HL-60 (cell line): ENCODE data around the gene TMEM128.

Source experiments
- DNase-seq, 2 experiments: peaks; one replicate each; pipeline ENCODE4 v3.0.0-alpha.2; 2010 to 2020; ENCODE audit warnings: low read depth in 1 of 2, low spot score in 1 of 2
- H3K27ac ChIP-seq: fragments of 250-450 bp; sonication (Bioruptor Pico); replicated peaks from 2 replicates; pipeline ENCODE4 v1.5.1; 2020; ENCODE audit warnings: mild to moderate bottlenecking, moderate library complexity
- H3K27me3 ChIP-seq: fragments of 250-450 bp; sonication (Bioruptor Pico); 2 replicates; pipeline ENCODE4 v1.5.1; 2021; ENCODE audit warnings: mild to moderate bottlenecking, moderate library complexity; ENCODE audit not compliant: insufficient read depth, poor library complexity, severe bottlenecking
- H3K4me3 ChIP-seq: replicated peaks from 2 replicates; pipeline ENCODE4 v1.5.1; 2011; ENCODE audit warnings: mild to moderate bottlenecking, control low read depth, low read length; ENCODE audit not compliant: insufficient read depth
- GABPA ChIP-seq: IDR thresholded peaks from 2 replicates; pipeline ENCODE4 v1.6.1; 2012; ENCODE audit warnings: low read depth
- POLR2AphosphoS5 ChIP-seq: IDR thresholded peaks from 2 replicates; pipeline ENCODE4 v1.6.1; 2012; ENCODE audit warnings: low read depth
- REST ChIP-seq: IDR thresholded peaks from 2 replicates; pipeline ENCODE4 v1.6.1; 2012; ENCODE audit warnings: low read depth; ENCODE audit not compliant: insufficient replicate concordance
- SPI1 ChIP-seq: IDR thresholded peaks from 2 replicates; pipeline ENCODE4 v1.6.1; 2012; ENCODE audit warnings: low read depth, mild to moderate bottlenecking, borderline replicate concordance
- TF ChIP-seq, protein P1 (sequence below): IDR thresholded peaks from one replicate; pipeline ENCODE4 v1.5.1; 2011; ENCODE audit warnings: low read length, control low read depth, inconsistent platforms; ENCODE audit not compliant: insufficient read depth

The TMEM128 gene

DNA sequence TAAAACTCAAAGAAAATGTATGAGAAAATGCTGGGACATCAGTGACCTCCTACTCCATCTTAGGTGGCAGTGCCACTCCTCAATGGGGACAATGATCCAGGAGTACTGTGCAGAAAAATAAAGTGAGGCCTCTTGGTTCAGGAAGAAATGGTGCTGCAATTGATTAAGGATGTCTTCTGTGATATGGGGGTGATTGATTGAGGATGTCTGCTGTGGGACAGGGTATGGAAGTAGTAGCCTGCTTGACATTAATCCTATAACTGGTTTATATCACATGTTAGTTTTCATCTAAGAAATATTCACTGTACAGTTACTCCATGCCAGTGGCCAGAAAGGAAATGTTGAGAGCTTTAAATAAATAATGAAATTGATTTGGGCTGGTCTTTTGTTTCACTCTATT lies 41.8 kb downstream of the TMEM128 start:
- H3K4me3 ChIP-seq, result no peak overlapping the region
- no peak for DNase-seq
- H3K27me3 ChIP-seq, result peaks cover 12% of the 10 kb centered on the region
- H3K27ac ChIP-seq, result no peak overlapping the region
- TF ChIP-seq REST (no peak), POLR2AphosphoS5 (no peak), GABPA (no peak), SPI1 (no peak)
- TF ChIP-seq, protein P1, sequence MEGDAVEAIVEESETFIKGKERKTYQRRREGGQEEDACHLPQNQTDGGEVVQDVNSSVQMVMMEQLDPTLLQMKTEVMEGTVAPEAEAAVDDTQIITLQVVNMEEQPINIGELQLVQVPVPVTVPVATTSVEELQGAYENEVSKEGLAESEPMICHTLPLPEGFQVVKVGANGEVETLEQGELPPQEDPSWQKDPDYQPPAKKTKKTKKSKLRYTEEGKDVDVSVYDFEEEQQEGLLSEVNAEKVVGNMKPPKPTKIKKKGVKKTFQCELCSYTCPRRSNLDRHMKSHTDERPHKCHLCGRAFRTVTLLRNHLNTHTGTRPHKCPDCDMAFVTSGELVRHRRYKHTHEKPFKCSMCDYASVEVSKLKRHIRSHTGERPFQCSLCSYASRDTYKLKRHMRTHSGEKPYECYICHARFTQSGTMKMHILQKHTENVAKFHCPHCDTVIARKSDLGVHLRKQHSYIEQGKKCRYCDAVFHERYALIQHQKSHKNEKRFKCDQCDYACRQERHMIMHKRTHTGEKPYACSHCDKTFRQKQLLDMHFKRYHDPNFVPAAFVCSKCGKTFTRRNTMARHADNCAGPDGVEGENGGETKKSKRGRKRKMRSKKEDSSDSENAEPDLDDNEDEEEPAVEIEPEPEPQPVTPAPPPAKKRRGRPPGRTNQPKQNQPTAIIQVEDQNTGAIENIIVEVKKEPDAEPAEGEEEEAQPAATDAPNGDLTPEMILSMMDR, result no peak

- no peak overlapping the region for H3K4me3 ChIP-seq
- H3K27me3 ChIP-seq, result peaks cover 12% of the 10 kb centered on the region
- TF ChIP-seq REST, result no peak
- TF ChIP-seq SPI1, result no peak
- no peak for TF ChIP-seq POLR2AphosphoS5
- TF ChIP-seq, protein P1, result no peak
- no peak for TF ChIP-seq GABPA
- no peak for DNase-seq
- no peak overlapping the region for H3K27ac ChIP-seq
These were observed 43.6 kb downstream of the TMEM128 start for GRCh38 chr4:4204401-4204745.

DNA sequence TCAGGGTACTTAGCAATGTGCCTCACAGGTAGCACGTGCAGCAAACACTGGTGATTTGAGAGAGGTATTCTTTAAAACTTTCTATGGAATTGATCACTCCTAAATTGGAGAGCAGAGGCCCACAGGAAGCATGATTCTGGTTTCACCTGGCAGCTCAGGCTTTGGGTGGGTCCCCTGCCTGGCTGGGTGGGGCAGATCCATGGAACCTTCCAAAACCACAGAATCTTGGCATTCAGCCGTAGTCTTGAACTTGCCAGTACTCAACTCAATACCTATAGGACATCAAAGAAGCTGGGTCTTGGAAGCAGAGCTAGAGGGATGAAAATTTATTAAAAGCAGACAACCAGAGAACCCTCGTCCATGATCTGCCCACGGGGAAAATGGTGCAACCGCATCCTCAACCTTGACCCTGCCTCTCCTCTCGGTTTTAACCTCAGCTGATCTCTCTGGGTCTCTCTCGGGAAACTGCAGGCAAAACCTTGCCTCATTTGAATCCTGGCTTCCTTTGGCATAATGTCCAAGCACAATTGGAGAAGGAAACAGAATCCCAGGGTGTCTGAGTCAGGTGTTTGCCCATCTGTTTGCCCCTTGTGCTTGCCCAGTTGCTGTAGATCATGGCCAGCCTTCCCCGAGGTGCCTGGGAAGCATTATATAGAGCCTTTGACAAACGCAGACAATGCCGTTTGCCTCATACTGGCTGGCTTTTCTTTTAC lies 44.2 kb downstream of the TMEM128 start:
- TF ChIP-seq GABPA (no peak), REST (no peak), SPI1 (no peak)
- Histone ChIP-seq H3K27ac (no peak overlapping the region), H3K27me3 (peaks cover 12% of the 10 kb centered on the region), H3K4me3 (no peak overlapping the region)
- DNase-seq, result no peak

- TF ChIP-seq, protein P1, result no peak
- no peak for TF ChIP-seq REST
- TF ChIP-seq GABPA, result no peak
- H3K27ac ChIP-seq, result no peak overlapping the region
- no peak overlapping the region for H3K4me3 ChIP-seq
- DNase-seq, result no peak
- H3K27me3 ChIP-seq, result peaks cover 8% of the 10 kb centered on the region
These were observed 45.5 kb downstream of the TMEM128 start for GRCh38 chr4:4202510-4202909.
